DMS153 (cell line): Measurements from ENCODE around the gene IL12RB1.
"Not testable (repeated sequence)": the region's sequence is repeated elsewhere in the genome, so short reads cannot be mapped to it uniquely, and the experiment has no call there.

Experiments
- DNase-seq: peaks from one replicate; lab custom pipeline; 2025; lab: John Stamatoyannopoulos, UW

Gene IL12RB1

DNA sequence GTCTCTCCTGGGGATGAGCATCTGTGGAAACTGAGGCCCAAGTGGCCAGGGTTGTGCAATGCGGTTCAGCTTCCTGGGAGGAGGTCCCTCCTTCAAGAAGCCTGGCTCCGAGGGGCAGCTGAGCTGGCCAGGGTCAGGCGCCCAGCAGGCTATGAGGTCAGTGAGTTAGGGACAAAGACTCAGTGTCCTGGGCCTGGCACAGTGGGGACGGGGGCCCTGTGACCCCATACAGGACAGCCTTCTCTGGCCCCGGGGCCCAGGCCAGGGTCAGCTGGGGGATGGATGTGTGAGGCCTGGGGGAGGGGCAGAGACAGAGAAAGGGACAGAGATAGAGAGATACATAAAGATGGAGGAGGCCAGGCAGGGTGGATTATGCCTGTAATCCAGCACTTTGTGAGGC, 3.0 kb upstream of the IL12RB1 start:
- no peak for DNase-seq

DNA sequence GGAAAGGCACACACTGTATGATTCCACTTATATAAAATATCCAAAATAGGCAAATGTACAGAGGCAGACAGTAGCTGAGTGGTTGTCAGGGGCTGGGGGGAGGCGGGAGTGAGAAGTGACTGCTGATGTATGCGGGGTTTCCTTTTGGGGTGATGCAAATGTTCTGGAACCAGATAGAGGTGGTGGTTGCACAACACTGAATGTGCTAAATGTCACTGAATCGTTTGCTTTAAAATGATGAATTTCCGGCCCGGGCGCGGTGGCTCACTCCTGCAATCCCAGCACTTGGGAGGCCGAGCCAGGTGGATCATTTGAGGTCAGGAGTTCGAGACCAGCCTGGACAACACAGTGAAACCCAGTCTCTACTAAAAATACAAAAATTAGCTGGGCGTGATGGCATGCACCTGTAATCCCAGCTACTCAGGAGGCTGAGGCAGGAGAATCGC, 2.4 kb upstream of the IL12RB1 start:
- DNase-seq: not testable (repeated sequence)

DNA sequence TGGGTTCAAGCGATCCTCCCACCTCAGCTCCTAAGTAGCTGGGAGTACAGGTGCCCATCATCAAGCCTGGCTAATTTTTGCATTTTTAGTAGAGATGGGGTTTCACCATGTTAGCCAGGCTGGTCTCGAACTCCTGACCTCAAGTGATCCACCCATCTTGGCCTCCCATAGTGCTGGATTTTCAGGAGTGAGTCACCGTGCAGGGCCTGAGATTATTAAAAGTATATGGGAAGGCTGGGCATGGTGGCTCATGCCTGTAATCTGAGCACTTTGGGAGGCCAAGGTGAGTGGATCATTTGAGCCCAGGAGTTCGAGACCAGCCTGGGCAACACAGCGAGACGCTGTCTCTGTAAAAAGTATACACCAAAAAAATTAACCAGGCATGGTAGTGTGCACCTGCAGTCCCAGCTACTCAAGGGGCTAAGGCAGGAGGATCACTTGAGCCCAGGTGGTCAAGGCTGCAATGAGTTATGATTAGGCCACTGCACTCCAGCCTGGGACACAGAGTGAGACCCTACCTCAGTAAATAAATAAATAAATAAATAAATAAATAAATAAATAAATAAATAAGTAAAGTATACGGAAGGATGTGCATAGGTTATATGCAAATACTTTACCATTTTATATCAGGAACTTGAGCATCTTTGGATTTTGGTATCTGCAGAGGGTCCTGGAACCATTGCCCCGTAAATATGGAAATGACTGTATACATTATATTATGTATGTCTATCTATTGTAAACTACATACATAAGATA, 854 bp downstream of the IL12RB1 start:
- no peak for DNase-seq

DNA sequence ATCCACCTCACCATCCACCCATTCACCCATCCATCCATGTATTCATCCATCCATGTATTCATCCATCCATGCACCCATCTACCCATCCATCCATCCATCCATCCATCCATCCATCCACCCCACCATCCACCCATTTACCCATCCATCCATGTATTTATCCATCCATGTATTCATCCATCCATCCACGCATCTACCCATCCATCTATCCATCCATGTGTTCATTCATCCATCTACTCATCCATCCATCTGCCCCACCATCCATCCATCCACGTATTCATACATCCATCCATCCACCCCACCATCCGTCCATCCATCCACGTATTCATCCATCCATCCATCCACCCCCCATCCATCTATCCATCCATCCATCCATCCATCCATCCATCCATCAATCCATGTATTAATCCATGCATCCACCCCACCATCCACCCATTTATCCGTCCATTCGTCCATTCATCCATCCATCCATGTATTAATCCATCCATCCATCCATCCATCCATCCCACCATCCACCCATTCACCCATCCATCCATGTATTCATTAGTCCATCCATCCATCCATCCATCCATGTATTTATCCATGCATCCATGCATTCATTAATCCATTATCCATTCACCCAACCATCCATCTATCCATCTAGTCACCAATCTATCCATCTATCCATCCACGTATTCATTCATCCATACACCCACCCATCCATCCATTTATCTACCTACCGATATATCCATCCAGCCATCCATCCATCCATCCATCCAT, 2.6 kb downstream of the IL12RB1 start:
- DNase-seq: no peak

DNA sequence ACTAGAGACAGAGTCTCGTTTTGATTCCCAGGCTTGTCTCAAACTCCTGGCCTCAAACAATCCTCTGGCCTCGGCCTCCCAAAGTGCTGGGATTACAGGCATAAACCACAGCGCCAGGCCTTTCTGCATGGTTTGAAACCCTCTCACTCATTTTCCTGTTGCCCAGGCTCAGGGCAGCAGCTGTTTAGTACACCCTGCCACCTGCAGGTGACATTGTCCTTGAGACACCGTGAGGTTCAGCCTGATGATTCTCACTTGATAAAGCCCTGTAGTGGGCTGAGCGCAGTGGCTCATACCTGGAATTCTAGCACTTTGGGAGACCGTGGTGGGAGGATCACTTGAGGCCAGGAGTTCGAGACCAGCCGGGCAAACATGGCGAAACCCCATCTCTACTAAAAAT, 12.5 kb downstream of the IL12RB1 start:
- no peak for DNase-seq

DNA sequence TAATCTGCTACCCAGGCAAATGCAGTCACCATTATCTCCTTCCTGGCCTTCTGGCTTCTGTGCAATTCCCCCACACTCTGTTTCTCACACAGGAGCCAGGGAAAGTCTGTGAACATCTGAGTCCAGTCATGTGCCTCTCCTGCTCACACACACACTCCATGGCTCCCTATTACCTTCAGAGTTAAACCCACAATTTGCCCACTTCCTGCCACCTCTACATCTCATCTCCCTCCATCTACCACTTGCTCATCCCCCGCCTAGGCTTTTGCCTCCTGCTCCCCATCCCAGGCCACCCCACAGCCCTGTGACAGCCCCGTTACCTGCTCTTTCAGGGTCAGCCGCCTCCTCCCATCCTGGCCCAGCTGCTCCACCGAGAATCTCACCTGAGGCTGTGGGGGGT, 13.5 kb downstream of the IL12RB1 start:
- DNase-seq: no peak

DNA sequence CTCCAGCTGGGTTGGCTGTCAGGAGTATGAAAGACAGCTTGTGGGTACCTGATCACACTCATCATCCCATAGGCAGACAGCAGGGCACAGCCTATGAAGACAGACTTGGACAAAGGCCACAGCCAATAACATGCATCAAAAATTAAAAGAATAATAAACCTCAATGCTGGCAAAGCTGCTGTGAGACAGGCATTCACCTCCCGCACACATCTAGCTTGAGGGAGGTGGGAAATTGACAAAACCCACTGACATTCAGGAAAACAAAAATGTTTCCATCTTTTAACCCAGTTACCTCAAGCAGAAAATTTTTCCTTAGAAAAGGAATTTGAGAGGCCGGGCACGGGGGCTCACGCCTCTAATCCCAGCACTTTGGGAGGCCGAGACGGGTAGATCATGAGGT, 14.4 kb downstream of the IL12RB1 start:
- no peak for DNase-seq

DNA sequence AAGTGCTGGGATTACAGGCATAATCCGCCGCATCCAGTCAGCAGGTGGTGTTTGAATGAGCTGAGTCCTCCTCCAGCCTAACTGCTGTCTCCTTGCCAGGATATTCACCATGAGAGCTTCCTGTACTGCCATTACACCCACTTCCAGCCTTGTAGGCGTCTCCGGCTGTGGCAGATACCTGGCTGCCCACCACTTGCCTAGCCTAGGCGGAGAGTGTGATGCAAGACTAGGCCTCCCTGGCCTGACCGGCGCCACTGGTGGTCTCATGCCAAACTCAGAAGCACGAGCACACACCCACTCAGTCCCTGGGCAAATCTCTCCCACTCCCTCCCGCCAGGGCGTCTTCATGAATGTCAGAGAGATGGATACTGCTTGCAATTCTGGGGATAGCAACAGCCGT, 16.6 kb downstream of the IL12RB1 start:
- DNase-seq: no peak

DNA sequence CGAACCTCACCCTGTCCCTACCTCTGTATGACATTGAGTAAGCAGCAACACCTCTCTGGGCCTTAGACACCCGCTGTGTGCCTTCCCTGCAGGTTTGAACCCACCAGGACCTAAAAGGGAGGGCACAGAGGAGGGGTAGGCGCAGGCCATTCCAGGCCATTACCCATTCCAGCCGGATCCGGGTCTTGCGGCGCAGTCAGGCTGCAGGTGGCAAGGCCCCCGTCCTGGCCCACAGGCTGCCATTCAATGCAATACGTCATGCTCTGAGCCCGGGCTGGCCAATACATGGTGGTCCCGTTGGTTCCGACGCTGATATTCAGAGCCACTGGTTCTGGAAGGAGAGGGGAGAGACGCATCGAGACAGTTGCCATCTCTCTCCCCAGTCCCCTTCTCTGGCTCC, 17.4 kb downstream of the IL12RB1 start:
- DNase-seq: no peak

DNA sequence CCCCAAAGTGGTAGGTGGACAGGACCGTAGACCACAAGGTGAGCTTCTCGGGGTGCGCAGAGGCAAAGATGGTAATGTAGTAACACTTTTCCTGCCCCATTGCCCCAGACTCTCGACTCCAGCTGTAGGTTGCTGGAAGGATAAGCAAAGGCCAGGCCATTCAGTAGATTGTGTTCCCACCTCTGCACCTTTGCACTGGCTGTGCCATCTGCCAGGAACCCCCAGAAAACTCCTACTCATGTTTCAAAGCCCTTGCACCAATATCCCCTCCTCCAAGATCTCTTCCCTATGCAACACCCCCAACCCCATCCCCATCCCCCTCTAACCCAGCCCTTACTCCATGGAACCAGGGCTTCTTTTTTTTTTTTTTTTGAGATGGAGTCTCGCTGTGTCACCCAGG, 18.3 kb downstream of the IL12RB1 start:
- DNase-seq: no peak

DNA sequence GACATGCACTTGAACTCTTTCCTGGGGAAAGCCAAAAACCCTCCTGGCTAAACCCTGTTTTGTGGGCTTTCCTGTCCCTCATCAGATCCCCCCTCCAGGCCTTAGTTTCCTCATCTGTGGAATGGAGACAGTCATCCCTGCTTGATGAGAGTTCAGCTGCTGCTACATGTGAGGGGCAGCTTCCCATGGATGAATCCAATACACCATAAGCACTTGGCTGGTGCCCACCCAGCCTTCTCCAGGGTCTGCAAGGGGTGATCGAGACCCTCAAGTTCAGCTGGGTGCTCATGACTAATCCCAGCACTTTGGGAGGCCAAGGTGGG, 21.6 kb downstream of the IL12RB1 start:
- no peak for DNase-seq

DNA sequence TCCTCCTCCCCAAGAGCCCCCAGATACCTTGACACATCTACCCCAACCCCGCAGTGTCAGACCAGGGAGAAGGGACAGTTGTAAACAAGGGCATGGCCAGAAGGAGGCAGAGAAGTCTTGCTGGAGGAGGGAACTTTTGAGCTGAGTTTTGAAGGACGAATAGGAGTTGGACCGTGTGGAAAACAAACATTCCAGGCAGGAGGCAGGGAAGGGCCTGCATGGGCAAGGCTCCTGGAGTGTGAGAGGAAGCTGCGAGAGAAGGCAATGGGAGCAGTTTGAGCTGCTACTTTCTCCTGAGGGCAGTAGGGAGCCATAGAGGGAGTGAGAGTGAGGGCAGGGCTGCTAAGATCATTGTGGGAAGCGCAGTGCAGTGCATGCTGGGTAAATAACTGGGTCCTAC, 23.3 kb downstream of the IL12RB1 start:
- DNase-seq: no peak

DNA sequence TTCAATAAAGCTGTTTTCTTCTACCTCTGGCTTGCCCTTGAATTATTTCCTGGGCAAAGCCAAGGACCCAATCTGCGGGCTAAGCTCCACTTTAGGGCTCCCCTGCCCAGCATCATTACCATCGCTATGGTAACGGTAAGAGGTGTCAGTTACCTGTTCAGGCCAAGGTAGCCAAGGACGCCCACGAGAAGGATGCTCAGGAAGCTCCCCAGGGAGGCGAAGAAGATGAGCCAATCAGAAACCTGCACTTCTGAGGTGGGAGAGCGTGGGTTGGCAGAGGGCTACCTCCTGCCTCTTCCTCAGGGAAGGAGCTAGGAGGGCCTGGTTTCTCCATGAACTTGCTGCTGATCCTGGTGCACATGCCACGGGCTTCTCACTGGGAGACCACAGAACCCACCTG, 24.7 kb downstream of the IL12RB1 start:
- DNase-seq: peak; percentile 40

DNA sequence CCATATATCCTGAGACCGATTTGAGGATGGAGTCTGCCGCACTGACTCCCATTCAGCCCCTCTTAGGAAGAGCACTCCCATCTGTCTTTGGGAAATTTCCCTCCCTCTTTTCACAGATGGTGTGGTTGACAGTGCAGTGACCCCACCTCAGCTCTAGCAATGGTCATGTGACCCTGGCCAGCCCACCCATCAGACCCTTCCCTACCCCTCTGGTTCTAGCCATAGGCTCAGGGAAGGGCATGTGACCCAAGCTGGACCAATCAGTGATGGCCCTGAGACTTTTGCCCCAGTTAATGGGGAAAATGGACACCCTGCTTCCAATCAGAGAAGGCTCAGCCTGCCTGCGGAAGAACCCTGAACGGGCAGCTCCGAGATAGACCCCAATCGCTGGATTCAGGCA, 26.3 kb downstream of the IL12RB1 start:
- DNase-seq: no peak

DNA sequence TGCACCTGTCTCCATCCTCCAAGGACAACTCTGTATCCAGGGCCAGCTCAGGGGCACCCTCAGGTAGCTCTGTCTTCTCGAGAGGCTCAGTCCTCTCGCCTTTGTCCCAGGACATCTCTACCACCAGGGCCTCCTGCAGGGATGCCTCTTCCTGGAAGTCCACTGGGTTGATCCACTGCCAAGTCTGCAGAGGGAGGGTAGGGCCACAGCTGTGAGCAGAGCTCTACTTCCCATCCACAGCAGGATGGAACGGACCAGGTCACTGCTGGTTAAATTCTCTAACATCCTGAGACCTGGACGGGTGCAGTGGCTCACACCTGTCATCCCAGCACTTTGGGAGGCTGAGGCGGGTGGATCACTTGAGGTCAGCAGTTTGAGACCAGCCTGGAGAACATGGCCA, 26.8 kb downstream of the IL12RB1 start:
- DNase-seq: no peak

DNA sequence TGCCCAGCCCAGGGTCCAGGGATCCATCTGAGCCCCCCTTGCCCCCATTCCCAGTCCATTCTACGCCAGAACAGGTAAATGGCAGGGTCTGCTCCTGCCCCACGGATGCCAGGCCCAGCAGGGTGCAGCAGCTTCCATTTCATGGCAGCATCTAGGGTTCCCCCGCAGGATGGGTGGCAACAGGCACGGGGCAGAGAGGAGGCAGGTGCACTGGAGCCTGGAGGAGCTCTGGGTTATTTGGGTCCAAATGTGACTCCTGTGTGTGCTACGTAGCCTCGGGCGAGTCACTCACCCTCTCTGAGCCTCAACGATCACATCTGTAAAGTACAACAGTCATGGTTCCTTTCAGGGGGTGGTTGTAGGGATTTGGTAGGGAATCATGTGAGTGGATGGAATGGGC, 27.4 kb downstream of the IL12RB1 start:
- DNase-seq: no peak

DNA sequence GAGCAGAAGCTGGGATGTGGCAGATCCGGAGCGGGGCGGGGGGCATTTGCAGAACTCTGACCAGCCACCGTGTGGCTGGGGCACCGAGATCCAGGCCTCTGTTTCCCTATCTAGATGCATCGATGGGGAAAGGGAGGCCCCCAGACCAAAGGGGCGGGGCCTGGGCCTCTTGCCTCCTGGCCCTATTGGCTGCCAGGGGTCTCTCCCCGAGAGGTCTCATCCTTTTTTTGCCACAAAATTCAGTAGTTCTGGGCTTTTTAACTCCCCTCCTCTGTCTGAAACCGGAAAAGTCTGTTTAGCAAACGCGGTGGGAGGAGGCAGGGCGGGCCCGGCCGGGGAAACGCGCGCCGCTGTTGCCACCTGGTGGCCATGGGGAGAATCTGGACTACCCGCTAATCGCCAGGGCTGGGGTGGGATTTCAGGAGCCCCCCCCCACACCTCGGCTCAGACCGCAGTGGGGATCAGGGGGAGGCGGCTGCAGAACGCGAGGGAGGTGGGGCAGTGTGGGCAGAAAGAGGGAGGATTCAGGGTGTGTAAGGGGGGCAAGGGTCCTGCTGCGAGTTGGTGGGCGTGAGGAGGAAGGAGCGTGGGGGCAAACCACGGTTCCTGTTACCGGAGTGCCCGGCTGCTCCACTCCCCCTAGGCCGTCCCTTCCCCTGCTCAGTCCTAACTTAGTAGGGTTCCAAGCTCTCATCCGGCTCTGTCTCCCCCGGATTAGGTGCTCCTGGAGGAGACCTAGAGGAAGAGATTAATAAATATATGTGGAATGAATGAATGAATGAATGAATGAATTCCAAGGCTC, 28.3 kb downstream of the IL12RB1 start:
- DNase-seq: peak; percentile 37

DNA sequence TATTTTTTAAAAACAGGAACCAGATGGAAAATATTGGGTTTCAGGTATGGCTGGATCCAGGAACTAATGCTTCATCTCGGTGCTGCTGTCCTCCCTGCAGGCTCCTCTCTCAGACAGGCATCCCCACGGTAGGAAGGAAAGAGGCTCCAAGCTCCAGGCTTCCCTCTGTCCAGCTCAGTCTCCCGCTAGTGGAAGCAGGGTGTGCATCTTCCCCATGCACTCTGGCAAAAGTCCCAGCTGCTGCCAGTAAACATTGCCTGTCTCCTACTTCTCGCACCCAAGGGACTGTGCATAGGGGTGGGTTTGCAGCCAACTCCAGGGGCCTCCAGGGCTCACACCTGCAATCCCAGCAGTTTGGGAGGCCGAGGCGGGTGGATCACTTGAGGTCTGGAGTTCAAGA, 29.2 kb downstream of the IL12RB1 start:
- DNase-seq: peak; percentile 5

DNA sequence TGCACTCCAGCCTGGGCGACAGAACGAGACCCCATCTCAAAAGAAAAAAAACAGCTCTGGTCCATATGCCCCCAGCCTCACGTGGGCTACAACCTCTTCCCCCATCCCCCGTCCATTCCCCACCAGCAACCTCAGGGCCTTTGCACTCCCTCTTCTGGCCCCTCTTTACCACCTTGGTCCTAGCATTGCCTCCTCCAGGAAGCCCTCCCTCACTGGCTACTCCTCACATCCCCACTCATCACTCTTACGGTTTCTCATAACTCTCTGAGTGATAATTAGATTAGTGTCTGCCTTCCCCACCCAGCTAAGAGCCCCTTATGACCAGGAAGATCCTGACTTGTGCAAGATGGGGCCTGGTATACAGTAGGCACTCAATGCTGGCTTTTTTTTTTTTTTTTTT, 30.8 kb downstream of the IL12RB1 start:
- DNase-seq: no peak

DNA sequence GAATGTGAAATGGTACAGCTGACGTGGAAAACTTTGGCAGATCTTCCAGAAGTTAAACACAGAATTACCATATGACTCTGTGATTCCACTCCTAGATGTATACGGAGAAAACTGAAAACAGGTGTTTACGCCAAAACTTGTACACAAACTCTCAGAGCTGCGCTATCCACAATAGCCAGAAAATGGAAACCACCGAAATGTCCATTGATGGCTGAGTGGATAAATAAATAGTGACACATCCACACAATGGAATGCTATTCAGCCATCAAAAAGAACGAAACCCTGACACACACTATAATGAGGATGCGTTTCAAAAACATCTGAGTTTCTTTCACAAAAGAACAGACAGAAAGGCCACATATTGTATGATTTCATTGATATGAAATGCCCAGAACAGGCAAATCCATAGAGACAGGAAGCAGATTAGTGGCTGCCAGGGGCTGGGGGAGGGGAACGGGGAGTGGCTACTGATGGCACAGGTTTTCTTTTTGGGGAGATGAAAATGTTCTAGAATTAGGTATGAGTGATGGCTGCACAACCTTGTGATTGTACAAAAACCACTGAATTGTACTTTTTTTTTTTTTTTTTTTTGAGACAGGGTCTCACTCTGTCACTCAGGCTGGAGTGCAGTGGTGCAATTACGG, 33.0 kb downstream of the IL12RB1 start:
- no peak for DNase-seq

DNA sequence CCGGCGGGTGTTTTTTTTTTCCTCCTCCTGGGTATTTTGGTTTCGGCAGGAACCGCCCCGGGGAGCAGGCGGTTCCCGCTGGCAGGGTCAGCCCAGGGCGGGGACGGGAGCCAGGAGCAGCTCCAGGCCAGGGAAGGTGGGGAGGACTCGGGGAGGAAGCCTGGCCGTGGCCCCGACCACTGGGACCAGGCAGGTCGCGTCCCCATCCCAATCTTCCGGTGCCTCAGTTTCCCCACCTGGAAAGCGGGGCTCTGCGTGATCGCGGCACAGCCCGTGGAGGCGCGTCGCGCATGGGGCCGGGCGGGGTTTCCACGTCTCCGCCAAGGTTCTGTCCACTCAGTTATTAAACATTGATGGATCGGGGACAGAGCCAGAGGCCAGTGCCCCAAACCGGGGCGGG, 34.8 kb downstream of the IL12RB1 start:
- DNase-seq: no peak

DNA sequence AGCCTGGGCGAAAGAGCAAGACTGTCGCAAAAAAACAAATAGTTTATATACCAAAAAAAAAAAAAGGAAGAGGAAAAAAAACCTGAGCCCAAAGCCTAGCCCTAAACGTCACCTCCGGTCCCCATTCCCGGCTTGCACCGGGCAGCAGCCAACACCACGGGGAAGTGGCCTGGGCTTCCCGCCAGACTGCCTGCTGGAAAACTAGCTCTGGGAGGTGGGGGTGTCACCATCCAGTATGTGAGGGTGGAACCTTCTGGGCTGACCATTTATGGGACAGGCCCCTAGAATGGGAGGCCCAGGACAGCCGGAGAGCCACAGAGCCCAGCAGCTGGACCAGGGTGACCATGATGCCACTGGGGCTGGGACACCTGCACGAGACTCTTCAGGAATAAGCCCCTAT, 37.3 kb downstream of the IL12RB1 start:
- DNase-seq: no peak
